ENCODE results near the gene NAV3.

- TF ChIP-seq CTCF (IDR thresholded peaks at IDR 0.05) (no peak), POLR2A (IDR thresholded peaks at IDR 0.05) (no peak), POLR2AphosphoS5 (IDR thresholded peaks at IDR 0.05) (no peak)
These were observed 357.0 kb downstream of the NAV3 start for GRCh38 chr12:78187741-78188140.

Measured in sigmoid colon (tissue), 4 donors.